ENCODE results near the gene MRPL46. TPM values are rescaled to one million over a fixed set of nuclear protein-coding genes. Genes with fewer than 3 reads are reported as not detected.

Gene MRPL46
- polyA plus RNA-seq, 1 donor (not counting 4 experiments of a cell fraction or from before 2014, with no cell fraction given), result 26.3 TPM

- no peaks in the 10 kb centered on the region for H4K20me1 ChIP-seq (ENCODE audit: control insufficient read depth, extremely low read depth, insufficient read depth, low read length)
- peaks cover 3% of the 10 kb centered on the region in 2 experiments for H3K36me3 ChIP-seq (ENCODE audit: control insufficient read depth in 2 of 2, extremely low read depth in 1 of 2, insufficient read depth in 2 of 2, low read length in 2 of 2)
- H3K27me3 ChIP-seq (ENCODE audit: control insufficient read depth, extremely low read depth, insufficient read depth, low read length), result no peaks in the 10 kb centered on the region
- FAIRE-seq, result no peak
- no peak overlapping the region for H3K9ac ChIP-seq (ENCODE audit: control insufficient read depth, extremely low read depth, insufficient read depth, low read length)
- no peak overlapping the region for H3K4me3 ChIP-seq (ENCODE audit: control insufficient read depth in 2 of 3, extremely low read depth in 1 of 3, insufficient read depth in 2 of 3, low read depth in 1 of 3, low read length in 3 of 3)
- H3K79me2 ChIP-seq (ENCODE audit: control insufficient read depth, insufficient read depth, low read length), result no peaks in the 10 kb centered on the region
- no peak overlapping the region for H3K27ac ChIP-seq (ENCODE audit: control insufficient read depth, insufficient read depth, low read length)
- no peaks in the 10 kb centered on the region for H3K4me1 ChIP-seq (ENCODE audit: control insufficient read depth, extremely low read depth, insufficient read depth, low read length)
- no peak overlapping the region for H2AFZ ChIP-seq (ENCODE audit: control insufficient read depth, low read length)
- DNase-seq (ENCODE audit: low read depth, low spot score), result no peak
- no peak overlapping the region for H3K4me2 ChIP-seq (ENCODE audit: control insufficient read depth, extremely low read depth, insufficient read depth, low read depth, low read length)
- dilution Hi-C loops (cut with MboI; ENCODE audit: extremely low pct_ligation_motif_present, low sequenced_read_pairs), result no loop called here
- H3K9me1 ChIP-seq (ENCODE audit: control insufficient read depth, extremely low read depth, insufficient read depth, low read length), result no peaks in the 10 kb centered on the region
- no peaks in the 10 kb centered on the region for H3K9me3 ChIP-seq (ENCODE audit: control insufficient read depth, low read depth, low read length)
- no peak for TF ChIP-seq CTCF (optimal IDR thresholded peaks at IDR 0.05 in 1 of 3, IDR thresholded peaks at IDR 0.05 in 1 of 3, conservative IDR thresholded peaks at IDR 0.05 in 1 of 3; ENCODE audit: extremely low read depth in 1 of 3, insufficient read depth in 2 of 3, low read length in 3 of 3)
- TF ChIP-seq EZH2 (IDR thresholded peaks at IDR 0.05; ENCODE audit: low read length), result no peak
These were observed 13.5 kb downstream of the MRPL46 start for GRCh38 chr15:88453651-88454050.

GRCh38 chr15:88450125-88450798 lies 16.9 kb downstream of the MRPL46 start:
- TF ChIP-seq EZH2 (IDR thresholded peaks at IDR 0.05; ENCODE audit: low read length) (no peak), CTCF (optimal IDR thresholded peaks at IDR 0.05 in 1 of 3, IDR thresholded peaks at IDR 0.05 in 1 of 3, conservative IDR thresholded peaks at IDR 0.05 in 1 of 3; ENCODE audit: extremely low read depth in 1 of 3, insufficient read depth in 2 of 3, low read length in 3 of 3) (peak; percentile 91 to 95 (median 94))
- Histone ChIP-seq H3K9me1 (ENCODE audit: control insufficient read depth, extremely low read depth, insufficient read depth, low read length) (no peaks in the 10 kb centered on the region), H3K4me3 (ENCODE audit: control insufficient read depth in 2 of 3, extremely low read depth in 1 of 3, insufficient read depth in 2 of 3, low read depth in 1 of 3, low read length in 3 of 3) (no peak overlapping the region), H3K9me3 (ENCODE audit: control insufficient read depth, low read depth, low read length) (no peaks in the 10 kb centered on the region), H3K9ac (ENCODE audit: control insufficient read depth, extremely low read depth, insufficient read depth, low read length) (no peak overlapping the region), H2AFZ (ENCODE audit: control insufficient read depth, low read length) (no peak overlapping the region), H3K79me2 (ENCODE audit: control insufficient read depth, insufficient read depth, low read length) (no peaks in the 10 kb centered on the region), H3K27ac (ENCODE audit: control insufficient read depth, insufficient read depth, low read length) (no peak overlapping the region), H3K4me1 (ENCODE audit: control insufficient read depth, extremely low read depth, insufficient read depth, low read length) (no peaks in the 10 kb centered on the region), H3K36me3 (ENCODE audit: control insufficient read depth in 2 of 2, extremely low read depth in 1 of 2, insufficient read depth in 2 of 2, low read length in 2 of 2) (no peaks in the 10 kb centered on the region), H3K4me2 (ENCODE audit: control insufficient read depth, extremely low read depth, insufficient read depth, low read depth, low read length) (no peak overlapping the region), H3K27me3 (ENCODE audit: control insufficient read depth, extremely low read depth, insufficient read depth, low read length) (no peaks in the 10 kb centered on the region), H4K20me1 (ENCODE audit: control insufficient read depth, extremely low read depth, insufficient read depth, low read length) (no peaks in the 10 kb centered on the region)
- no peak for DNase-seq (ENCODE audit: low read depth, low spot score)
- dilution Hi-C loops (cut with MboI; ENCODE audit: extremely low pct_ligation_motif_present, low sequenced_read_pairs), result no loop called here
- no peak for FAIRE-seq
